K562 (cell line): Measurements from ENCODE around the gene UNC13C. TPM values are rescaled to one million over a fixed set of nuclear protein-coding genes. Genes with fewer than 3 reads are reported as not detected.

ENCODE experiments used
- CBFA2T2 ChIP-seq: fragments of 450-650 bp; conservative IDR thresholded peaks from 2 replicates; pipeline ENCODE4 v1.6.1; 2017; ENCODE audit warnings: mild to moderate bottlenecking
- CBX8 ChIP-seq: fragments of 200-600 bp; sonication (generic); IDR thresholded peaks from 2 replicates; pipeline ENCODE4 v1.6.1; 2012; ENCODE audit warnings: borderline replicate concordance, mixed run types, low read depth, mild to moderate bottlenecking, moderate library complexity, mixed read lengths, low read length, control low read depth, inconsistent platforms; ENCODE audit not compliant: poor library complexity, severe bottlenecking; ENCODE audit errors: extremely low read depth
- GTF3C2 ChIP-seq: IDR thresholded peaks from 3 replicates; pipeline ENCODE4 v1.6.1; 2011; ENCODE audit warnings: borderline replicate concordance, mild to moderate bottlenecking, moderate library complexity; ENCODE audit not compliant: insufficient read length; ENCODE audit errors: extremely low read depth
- MXD1 ChIP-seq: fragments of 250-450 bp; sonication (Bioruptor Pico); IDR thresholded peaks from 2 replicates; pipeline ENCODE4 v1.8.0; 2021; ENCODE audit warnings: borderline replicate concordance, mild to moderate bottlenecking, moderate library complexity; ENCODE audit not compliant: poor library complexity, severe bottlenecking
- TAF7 ChIP-seq: fragments of 450-650 bp; IDR thresholded peaks from 2 replicates; pipeline ENCODE4 v1.6.1; 2016; ENCODE audit warnings: missing genetic modification characterization, missing compliant biosample characterization
- ZBTB33 ChIP-seq: sonication (generic); formaldehyde crosslinking; IDR thresholded peaks from 2 replicates; pipeline ENCODE4 v1.8.1; 2023; ENCODE audit warnings: mild to moderate bottlenecking, missing genetic modification reagents
- ZBTB7A ChIP-seq: IDR thresholded peaks from 2 replicates; pipeline ENCODE4 v1.6.1; 2011; ENCODE audit warnings: low read depth, mild to moderate bottlenecking, low read length, moderate library complexity, borderline replicate concordance; ENCODE audit not compliant: control insufficient read depth
- ZNF184 ChIP-seq: sonication (generic); formaldehyde crosslinking; IDR thresholded peaks from 2 replicates; pipeline ENCODE4 v1.5.0; 2020; ENCODE audit warnings: missing genetic modification reagents
- polyA plus RNA-seq, 8 experiments: library from polyadenylated mRNA; depleted of rRNA in 4 of 8; stranded (reverse) in 5 of 8; unstranded in 3 of 8; fragments of >200 nt; fragmentation: Nextera tagmentation in 2 of 8; fragmentation: Illumina TruSeq in 1 of 8; extraction: Ambion mirVana in 2 of 8; extraction: Trizol in 1 of 8; gene quantifications; 2 replicates each; pipeline versions ENCODE4 v1.2.1 to v1.2.3, GENCODE V29; 2011 to 2014; ENCODE audit warnings: inconsistent platforms in 1 of 8, missing spikeins in 1 of 8
- total RNA-seq, 7 experiments: library from RNA; depleted of rRNA in 6 of 7; stranded (reverse); fragments of >200 nt in 6 of 7; fragmentation: Illumina TruSeq in 2 of 7; extraction: Trizol in 2 of 7; gene quantifications; 2 replicates each; pipeline versions ENCODE4 v1.2.1 to v1.2.3, GENCODE V29; 2011 to 2021; ENCODE audit warnings: low replicate concordance in 1 of 7

The UNC13C gene
- total and polyA plus RNA-seq, 9 of the 15 experiments (the other 6 are each of a cell fraction or from before 2014, with no cell fraction given) = not detected

GRCh38 chr15:54026891-54027290 is 48.6 kb downstream of the UNC13C start (continued):
- TF ChIP-seq TAF7 (tag) (no peak), GTF3C2 (no peak), ZNF184 (CRISPR knock-in tag) (no peak), CBFA2T2 (no peak), CBX8 (no peak), ZBTB33 (CRISPR knock-in tag) (no peak), MXD1 (CRISPR knock-in tag) (no peak), ZBTB7A (no peak)
